ENCODE data around the gene SEMA5A.

The SEMA5A gene

GRCh38 chr5:9482381-9482780 is 63.5 kb downstream of the SEMA5A start:
- H3K4me3 ChIP-seq (ENCODE audit: control insufficient read depth, low read depth, low read length) = no peak overlapping the region
- TF ChIP-seq, protein P1, sequence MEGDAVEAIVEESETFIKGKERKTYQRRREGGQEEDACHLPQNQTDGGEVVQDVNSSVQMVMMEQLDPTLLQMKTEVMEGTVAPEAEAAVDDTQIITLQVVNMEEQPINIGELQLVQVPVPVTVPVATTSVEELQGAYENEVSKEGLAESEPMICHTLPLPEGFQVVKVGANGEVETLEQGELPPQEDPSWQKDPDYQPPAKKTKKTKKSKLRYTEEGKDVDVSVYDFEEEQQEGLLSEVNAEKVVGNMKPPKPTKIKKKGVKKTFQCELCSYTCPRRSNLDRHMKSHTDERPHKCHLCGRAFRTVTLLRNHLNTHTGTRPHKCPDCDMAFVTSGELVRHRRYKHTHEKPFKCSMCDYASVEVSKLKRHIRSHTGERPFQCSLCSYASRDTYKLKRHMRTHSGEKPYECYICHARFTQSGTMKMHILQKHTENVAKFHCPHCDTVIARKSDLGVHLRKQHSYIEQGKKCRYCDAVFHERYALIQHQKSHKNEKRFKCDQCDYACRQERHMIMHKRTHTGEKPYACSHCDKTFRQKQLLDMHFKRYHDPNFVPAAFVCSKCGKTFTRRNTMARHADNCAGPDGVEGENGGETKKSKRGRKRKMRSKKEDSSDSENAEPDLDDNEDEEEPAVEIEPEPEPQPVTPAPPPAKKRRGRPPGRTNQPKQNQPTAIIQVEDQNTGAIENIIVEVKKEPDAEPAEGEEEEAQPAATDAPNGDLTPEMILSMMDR (conservative IDR thresholded peaks at IDR 0.05; ENCODE audit: control insufficient read depth, insufficient read depth, low read depth, low read length) = no peak
- no peak for DNase-seq (ENCODE audit: low read depth)

DNA sequence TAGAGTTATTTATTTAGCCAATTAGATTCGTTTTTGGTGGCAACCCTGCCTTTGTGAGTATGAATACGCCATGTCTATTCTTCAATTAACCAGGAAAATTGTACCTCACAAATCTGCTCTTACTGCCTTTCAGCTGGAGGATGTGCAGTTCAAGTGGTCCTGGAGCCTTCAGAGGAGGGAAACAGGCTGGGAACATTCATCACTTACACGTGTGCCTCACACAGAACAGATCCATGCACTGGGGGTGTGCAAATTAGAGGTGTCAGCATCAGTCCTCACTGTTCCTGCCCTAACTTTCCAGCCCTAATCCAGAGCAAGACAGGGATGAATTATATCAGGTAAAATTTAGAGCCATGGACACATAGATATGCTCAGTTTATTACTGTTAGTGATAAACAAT is 65.4 kb downstream of the SEMA5A start:
- no peak overlapping the region for H3K4me3 ChIP-seq (ENCODE audit: control insufficient read depth, low read depth, low read length)
- TF ChIP-seq, protein P1 (conservative IDR thresholded peaks at IDR 0.05; ENCODE audit: control insufficient read depth, insufficient read depth, low read depth, low read length) = no peak
- DNase-seq (ENCODE audit: low read depth) = no peak

- no peak for DNase-seq (ENCODE audit: low read depth)
- no peak overlapping the region for H3K4me3 ChIP-seq (ENCODE audit: control insufficient read depth, low read depth, low read length)
- TF ChIP-seq, protein P1 (conservative IDR thresholded peaks at IDR 0.05; ENCODE audit: control insufficient read depth, insufficient read depth, low read depth, low read length) = no peak
These were observed 65.9 kb downstream of the SEMA5A start for GRCh38 chr5:9479990-9480389.

DNA sequence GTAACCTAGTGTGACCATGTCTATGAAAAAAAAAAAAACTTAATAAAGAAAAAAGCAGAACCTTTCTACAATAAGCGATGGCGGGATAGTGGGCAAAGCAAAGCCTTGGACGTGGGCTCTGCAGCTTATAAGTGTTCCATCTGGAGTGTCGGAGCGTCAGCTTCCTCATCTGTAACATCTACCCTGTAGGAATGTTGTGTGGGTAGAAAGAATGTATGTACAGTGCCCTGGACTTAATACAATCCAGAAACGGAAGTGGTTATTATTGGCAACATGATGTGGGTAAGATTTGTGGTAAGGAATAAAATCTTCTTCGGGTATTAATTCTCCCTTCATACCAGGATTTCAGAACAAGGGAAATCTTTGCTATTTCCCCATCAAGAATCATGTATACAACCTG is 66.5 kb downstream of the SEMA5A start:
- TF ChIP-seq, protein P1 (conservative IDR thresholded peaks at IDR 0.05; ENCODE audit: control insufficient read depth, insufficient read depth, low read depth, low read length) = no peak
- peak; percentile 64 for DNase-seq (ENCODE audit: low read depth)
- no peak overlapping the region for H3K4me3 ChIP-seq (ENCODE audit: control insufficient read depth, low read depth, low read length)

DNA sequence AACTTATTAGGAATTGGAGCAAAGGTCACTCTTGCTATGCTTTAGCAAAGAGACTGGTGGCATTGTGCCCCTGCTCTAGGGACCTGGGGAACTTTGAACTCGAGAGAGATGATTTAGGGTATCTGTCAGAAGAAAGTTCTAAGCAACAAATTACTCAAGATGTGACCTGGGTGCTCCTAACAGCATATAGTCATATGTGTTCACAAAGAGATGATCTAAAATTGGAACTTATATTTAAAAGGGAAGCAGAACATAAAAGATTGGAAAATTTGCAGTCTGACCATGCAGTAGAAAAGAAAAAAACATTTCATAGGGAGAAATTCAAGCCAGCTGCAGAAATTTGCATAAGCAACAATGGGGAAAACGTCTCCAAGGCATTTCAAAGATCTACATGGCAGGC is 68.3 kb downstream of the SEMA5A start:
- H3K4me3 ChIP-seq (ENCODE audit: control insufficient read depth, low read depth, low read length) = no peak overlapping the region
- TF ChIP-seq, protein P1 (conservative IDR thresholded peaks at IDR 0.05; ENCODE audit: control insufficient read depth, insufficient read depth, low read depth, low read length) = no peak
- no peak for DNase-seq (ENCODE audit: low read depth)

GRCh38 chr5:9474219-9475002 is 71.5 kb downstream of the SEMA5A start:
- TF ChIP-seq, protein P1 (conservative IDR thresholded peaks at IDR 0.05; ENCODE audit: control insufficient read depth, insufficient read depth, low read depth, low read length) = no peak
- DNase-seq (ENCODE audit: low read depth) = peak; percentile 27
- no peak overlapping the region for H3K4me3 ChIP-seq (ENCODE audit: control insufficient read depth, low read depth, low read length)

All from fibroblast of mammary gland (primary cell).